ENCODE results near the gene ATP6V1B1. TPM values are rescaled to one million over a fixed set of nuclear protein-coding genes. Genes with fewer than 3 reads are reported as not detected.
A peak's percentile ranks its signal among the peaks of the same experiment; 100 is the strongest.
"Not testable (repeated sequence)": the region's sequence is repeated elsewhere in the genome, so short reads cannot be mapped to it uniquely, and the experiment has no call there.

Gene ATP6V1B1
- total RNA-seq, 1 donor from 2014 or later, result not detected

DNA sequence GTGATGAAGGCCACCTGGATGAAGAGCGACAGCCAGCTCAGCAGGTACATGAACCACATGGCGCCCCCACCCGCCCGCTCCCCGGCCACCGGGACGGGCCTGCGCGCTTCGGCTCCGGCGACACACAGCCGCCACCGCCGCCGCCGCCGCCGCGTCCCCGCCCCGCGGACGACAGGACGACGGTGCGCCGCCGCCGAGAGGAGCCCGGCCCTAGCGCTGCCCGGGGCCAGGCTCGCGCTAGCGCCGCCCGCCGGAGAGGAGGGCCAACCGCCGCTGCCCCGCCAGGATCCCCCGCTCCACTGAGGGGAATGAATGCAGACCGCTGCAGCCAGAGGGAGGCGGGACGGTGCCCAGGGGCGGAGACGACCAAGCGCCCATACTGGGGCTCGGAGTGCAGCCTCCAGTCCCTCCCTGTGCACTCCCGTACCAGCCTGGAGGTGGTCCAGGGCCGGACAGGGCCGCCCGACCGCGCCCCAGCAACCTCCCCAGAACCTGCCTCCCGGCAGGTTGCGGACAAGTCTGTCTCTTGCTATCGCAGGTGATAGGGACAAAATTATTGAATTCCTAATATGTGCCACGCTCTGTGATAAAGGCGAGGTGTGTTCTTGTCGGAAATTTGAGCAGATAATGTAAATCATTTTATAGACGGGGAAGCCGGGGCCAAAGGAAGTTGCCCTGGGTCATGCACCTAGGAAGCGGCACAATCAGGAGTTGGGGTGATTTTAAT lies 59.2 kb downstream of the ATP6V1B1 start, which contains the start of gene TEX261:
TSS of gene TEX261 (minus strand) at position 175 of the 727 bp plus-strand sequence. CDS start at position 59, 116 bp downstream.
- Mint-ChIP-seq H3K4me3 (peak within 1 kb of the TSS; percentile 99), H3K27ac (peak within 1 kb of the TSS; percentile 96), H3K9me3 (no peaks in the 10 kb centered on the region), H3K27me3 (no peaks in the 10 kb centered on the region), H3K36me3 (ENCODE audit: low read depth) (peaks cover 28% of the 10 kb centered on the region), H3K4me1 (peaks cover 34% of the 10 kb centered on the region)
- intact Hi-C loops (cut with micrococcal nuclease), result loop anchor here (1.0 to 10.0 kb wide), 6 partner anchors 10 to 230 kb away; partner anchors contain the start of genes MCEE, MPHOSPH10, NAGK and PAIP2B
- DNase-seq, result peak; percentile 98

- Mint-ChIP-seq H3K4me3 (peak overlapping the region; percentile 85), H3K36me3 (ENCODE audit: low read depth) (peaks cover 23% of the 10 kb centered on the region), H3K9me3 (no peaks in the 10 kb centered on the region), H3K27me3 (no peaks in the 10 kb centered on the region), H3K4me1 (peaks cover 34% of the 10 kb centered on the region), H3K27ac (peak overlapping the region; percentile 41)
- peak; percentile 84 for DNase-seq
- intact Hi-C loops (cut with micrococcal nuclease), result loop anchor here (1.0 to 10.0 kb wide), 5 partner anchors 10 to 229 kb away; partner anchors contain the start of genes NAGK and PAIP2B
Measured at GRCh38 chr2:70995426-70995729, 59.7 kb downstream of the ATP6V1B1 start.

GRCh38 chr2:70998885-70999284 lies 63.2 kb downstream of the ATP6V1B1 start:
- H3K27me3 Mint-ChIP-seq; DNase-seq; H3K9me3 Mint-ChIP-seq; H3K4me3 Mint-ChIP-seq; H3K36me3 Mint-ChIP-seq (ENCODE audit: low read depth): not testable (repeated sequence)
- Mint-ChIP-seq H3K4me1 (peaks cover 28% of the 10 kb centered on the region), H3K27ac (peak overlapping the region; percentile 69)
- intact Hi-C loops (cut with micrococcal nuclease), result loop anchor here (10.0 kb wide), 1 partner anchor 226 kb away; the partner anchor contains the start of gene PAIP2B

DNA sequence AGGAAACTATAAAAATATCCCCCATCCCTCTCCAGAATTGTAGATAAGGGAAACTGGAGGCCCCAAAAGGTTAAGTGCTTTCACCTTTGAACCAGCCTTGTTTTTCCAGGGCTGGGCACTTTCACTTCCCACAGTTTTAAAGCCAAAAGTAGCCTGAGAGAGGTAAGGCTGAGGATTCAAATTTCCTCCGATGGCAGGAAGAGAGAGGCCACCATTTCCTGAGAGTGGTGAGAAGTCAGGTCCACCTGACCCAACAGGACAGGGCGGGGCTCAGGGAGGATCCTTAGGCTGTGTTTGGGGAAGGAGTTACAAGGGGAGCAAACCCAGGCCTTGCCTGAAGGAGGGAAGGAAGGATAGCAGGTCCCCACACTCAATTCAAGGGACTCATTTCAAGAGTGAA lies 63.7 kb downstream of the ATP6V1B1 start:
- Mint-ChIP-seq H3K4me3 (no peak overlapping the region), H3K9me3 (no peaks in the 10 kb centered on the region), H3K4me1 (peaks cover 25% of the 10 kb centered on the region), H3K27ac (peak overlapping the region; percentile 49), H3K27me3 (peaks cover 2% of the 10 kb centered on the region), H3K36me3 (ENCODE audit: low read depth) (no peaks in the 10 kb centered on the region)
- intact Hi-C loops (cut with micrococcal nuclease), result loop anchor here (10.0 kb wide), 1 partner anchor 225 kb away; the partner anchor contains the start of gene PAIP2B
- no peak for DNase-seq

GRCh38 chr2:70999931-71000330 lies 64.2 kb downstream of the ATP6V1B1 start:
- H3K9me3 Mint-ChIP-seq; H3K4me3 Mint-ChIP-seq; H3K27me3 Mint-ChIP-seq; H3K36me3 Mint-ChIP-seq (ENCODE audit: low read depth); DNase-seq; H3K27ac Mint-ChIP-seq: not testable (repeated sequence)
- peaks cover 25% of the 10 kb centered on the region for H3K4me1 Mint-ChIP-seq
- intact Hi-C loops (cut with micrococcal nuclease), result loop anchor here (10.0 kb wide), 1 partner anchor 225 kb away; the partner anchor contains the start of gene PAIP2B

GRCh38 chr2:71000780-71001591 lies 65.3 kb downstream of the ATP6V1B1 start:
- Mint-ChIP-seq H3K36me3 (ENCODE audit: low read depth) (no peaks in the 10 kb centered on the region), H3K27me3 (peaks cover 2% of the 10 kb centered on the region), H3K9me3 (no peaks in the 10 kb centered on the region), H3K4me1 (peaks cover 19% of the 10 kb centered on the region), H3K4me3 (peak overlapping the region; percentile 76), H3K27ac (peak overlapping the region; percentile 83)
- DNase-seq, result peak; percentile 94
- intact Hi-C loops (cut with micrococcal nuclease), result loop anchor here (1.0 kb wide), 2 partner anchors 16 to 36 kb away; no protein-coding TSS in a partner anchor

- no peaks in the 10 kb centered on the region for H3K9me3 Mint-ChIP-seq
- intact Hi-C loops (cut with micrococcal nuclease), result loop anchor here (1.0 kb wide), 2 partner anchors 16 to 36 kb away; no protein-coding TSS in a partner anchor
- peaks cover 2% of the 10 kb centered on the region for H3K27me3 Mint-ChIP-seq
- DNase-seq, result no peak
- H3K27ac Mint-ChIP-seq, result no peak overlapping the region
- peaks cover 19% of the 10 kb centered on the region for H3K4me1 Mint-ChIP-seq
- H3K4me3 Mint-ChIP-seq, result no peak overlapping the region
- no peaks in the 10 kb centered on the region for H3K36me3 Mint-ChIP-seq (ENCODE audit: low read depth)
Measured at GRCh38 chr2:71001592-71001927, 65.9 kb downstream of the ATP6V1B1 start.

GRCh38 chr2:71001981-71002570 lies 66.4 kb downstream of the ATP6V1B1 start:
- Mint-ChIP-seq H3K4me3 (no peak overlapping the region), H3K4me1 (peaks cover 19% of the 10 kb centered on the region), H3K9me3 (no peaks in the 10 kb centered on the region), H3K36me3 (ENCODE audit: low read depth) (no peaks in the 10 kb centered on the region), H3K27me3 (peaks cover 2% of the 10 kb centered on the region), H3K27ac (no peak overlapping the region)
- no peak for DNase-seq
- intact Hi-C loops (cut with micrococcal nuclease), result loop anchor here (1.0 kb wide), 2 partner anchors 17 to 37 kb away; no protein-coding TSS in a partner anchor

- intact Hi-C loops (cut with micrococcal nuclease), result no loop called here
Measured at GRCh38 chr2:71003396-71003795, 67.7 kb downstream of the ATP6V1B1 start.

DNA sequence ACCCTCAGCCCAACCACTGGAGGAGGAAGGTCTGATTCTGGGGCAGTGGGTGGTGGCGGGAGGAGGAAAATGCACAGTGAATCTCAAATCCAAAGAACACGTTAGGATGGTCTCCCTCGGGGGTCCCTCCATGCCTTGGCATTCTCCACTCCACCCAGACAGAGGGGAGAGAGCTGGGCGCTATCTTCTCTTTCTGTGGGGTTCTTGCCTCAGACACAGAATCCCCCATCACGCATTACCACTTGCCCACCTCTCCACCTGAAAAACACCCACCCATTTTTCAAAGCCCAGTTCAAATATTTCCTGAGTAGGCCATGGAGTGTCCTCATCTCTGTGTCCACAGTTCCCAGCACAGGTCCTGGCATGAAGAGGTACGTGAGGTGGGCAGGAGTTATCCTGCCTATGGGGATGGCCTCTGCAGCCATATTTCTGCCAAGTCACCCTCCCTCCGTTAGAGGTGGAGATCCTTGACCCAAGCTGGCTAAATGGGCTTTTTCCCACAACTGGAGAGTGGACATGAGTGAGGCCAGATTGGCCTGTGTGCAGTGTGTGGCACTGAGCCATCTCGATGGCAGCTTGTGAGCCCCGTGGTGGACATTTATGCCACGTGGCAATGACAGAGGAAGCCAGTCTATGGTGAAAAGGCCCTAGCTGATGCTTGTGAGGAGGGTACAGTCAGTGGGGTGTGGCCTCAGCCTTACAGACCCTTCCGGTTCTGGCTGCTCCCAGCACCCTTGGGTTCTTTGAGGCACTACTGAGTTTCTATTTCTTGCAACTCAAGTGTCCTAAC lies 68.5 kb downstream of the ATP6V1B1 start:
- no peak for DNase-seq
- no peaks in the 10 kb centered on the region for H3K9me3 Mint-ChIP-seq
- H3K36me3 Mint-ChIP-seq (ENCODE audit: low read depth), result no peaks in the 10 kb centered on the region
- no peak overlapping the region for H3K4me3 Mint-ChIP-seq
- H3K27ac Mint-ChIP-seq, result no peak overlapping the region
- peaks cover 14% of the 10 kb centered on the region for H3K4me1 Mint-ChIP-seq
- intact Hi-C loops (cut with micrococcal nuclease), result no loop called here
- H3K27me3 Mint-ChIP-seq, result peaks cover 4% of the 10 kb centered on the region

More at GRCh38 chr2:71003396-71003795, 67.7 kb downstream of the ATP6V1B1 start:
- Mint-ChIP-seq H3K27ac (no peak overlapping the region), H3K9me3 (no peaks in the 10 kb centered on the region), H3K4me1 (peaks cover 19% of the 10 kb centered on the region), H3K27me3 (peaks cover 2% of the 10 kb centered on the region), H3K36me3 (ENCODE audit: low read depth) (no peaks in the 10 kb centered on the region), H3K4me3 (no peak overlapping the region)
- DNase-seq, result no peak

DNA sequence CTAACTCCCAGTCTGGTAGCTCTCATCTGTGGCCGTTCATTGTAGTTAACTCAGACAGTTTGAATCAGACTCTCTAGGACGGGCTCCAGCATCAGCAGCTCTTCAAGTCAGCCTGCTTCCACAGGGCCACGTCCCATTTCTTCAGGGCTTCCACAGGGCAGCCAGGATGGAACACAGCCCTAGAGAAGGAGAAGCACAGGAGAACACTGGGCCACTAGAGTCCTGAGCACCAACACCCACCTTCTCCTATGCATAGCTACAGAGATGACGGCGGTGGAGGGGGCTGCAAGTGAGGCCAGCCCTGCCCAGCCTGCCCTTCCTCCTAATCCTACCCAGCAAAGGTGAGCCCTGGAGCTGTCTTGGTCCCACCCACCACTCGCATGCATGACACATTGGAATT lies 69.2 kb downstream of the ATP6V1B1 start:
- Mint-ChIP-seq H3K4me1 (peaks cover 9% of the 10 kb centered on the region), H3K27ac (no peak overlapping the region), H3K27me3 (peaks cover 6% of the 10 kb centered on the region), H3K4me3 (no peak overlapping the region), H3K36me3 (ENCODE audit: low read depth) (no peaks in the 10 kb centered on the region), H3K9me3 (no peaks in the 10 kb centered on the region)
- DNase-seq, result no peak
- intact Hi-C loops (cut with micrococcal nuclease), result no loop called here

DNA sequence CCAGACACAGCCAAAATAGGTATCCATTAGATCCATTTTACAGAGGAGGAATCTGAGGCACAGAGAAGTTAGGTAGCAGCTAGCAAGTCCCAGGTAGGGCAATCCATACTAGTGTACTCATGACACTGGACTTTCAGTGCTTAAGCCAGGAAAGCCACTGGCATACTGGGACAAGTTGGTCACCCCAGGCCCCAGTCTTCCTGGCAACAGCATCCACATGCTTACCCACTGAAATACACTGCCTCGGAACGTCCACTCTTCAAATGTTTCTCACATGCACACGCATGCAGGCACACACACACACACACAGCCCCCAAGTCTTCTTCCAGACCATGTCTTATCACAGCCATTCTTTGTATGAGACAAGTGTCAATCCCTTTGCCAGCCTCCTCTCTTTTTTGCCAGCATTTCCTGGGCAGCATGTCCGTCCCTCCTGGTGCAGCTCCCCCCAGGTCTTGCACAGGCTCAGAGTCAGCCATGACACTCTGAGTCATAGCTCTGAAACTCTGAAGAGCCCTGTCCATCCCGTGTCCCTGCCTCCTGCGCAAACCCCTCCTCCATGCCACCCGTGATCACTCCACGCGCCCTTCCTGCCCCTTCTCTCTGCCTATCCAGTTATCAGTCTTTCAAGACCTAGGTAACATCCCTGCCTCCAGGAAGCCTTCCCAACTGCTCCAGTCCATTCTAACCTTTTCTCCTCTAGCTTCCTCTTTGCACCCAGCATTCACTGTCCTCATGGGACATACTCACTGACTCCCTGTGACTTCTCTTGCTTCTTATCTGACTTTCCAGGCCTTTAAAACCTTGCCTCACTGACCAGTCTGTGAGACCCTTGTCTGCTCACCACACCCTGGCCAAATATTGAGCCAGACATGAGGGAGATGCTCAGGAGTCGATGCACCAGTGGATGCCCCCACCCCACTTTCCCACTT lies 69.8 kb downstream of the ATP6V1B1 start:
- no peaks in the 10 kb centered on the region for H3K36me3 Mint-ChIP-seq (ENCODE audit: low read depth)
- H3K27me3 Mint-ChIP-seq, result peaks cover 12% of the 10 kb centered on the region
- no peaks in the 10 kb centered on the region for H3K9me3 Mint-ChIP-seq
- peaks cover 8% of the 10 kb centered on the region for H3K4me1 Mint-ChIP-seq
- H3K4me3 Mint-ChIP-seq, result no peak overlapping the region
- intact Hi-C loops (cut with micrococcal nuclease), result no loop called here
- no peak overlapping the region for H3K27ac Mint-ChIP-seq
- DNase-seq, result no peak
